ENCODE results near the gene WRNIP1.

WRNIP1 gene

DNA sequence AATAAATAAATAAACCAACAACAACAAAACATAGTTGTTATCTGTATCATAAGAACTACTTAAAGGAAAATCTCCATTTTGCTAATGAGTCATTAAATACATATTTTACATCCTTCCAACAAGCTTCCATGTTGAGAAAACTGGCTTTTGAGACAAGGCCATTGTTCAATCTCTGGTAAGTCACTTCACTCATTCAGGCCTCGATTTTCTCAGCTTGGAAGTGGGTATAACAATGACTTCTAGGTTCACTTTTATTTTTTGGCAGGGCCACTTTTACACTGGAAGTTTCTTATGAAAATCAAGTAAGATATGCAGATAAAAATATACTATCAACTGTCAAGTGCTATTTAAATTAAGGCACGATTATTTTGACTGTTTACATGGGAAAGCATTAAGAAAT lies 30.0 kb downstream of the WRNIP1 start:
- H2BK15ac ChIP-seq (ENCODE audit: low read depth, poor library complexity, severe bottlenecking): no peak overlapping the region
- no peak overlapping the region for H2BK5ac ChIP-seq (ENCODE audit: low read depth, low read length, poor library complexity, severe bottlenecking)
- no peak for DNase-seq
- peaks cover 14% of the 10 kb centered on the region for H3K4me1 ChIP-seq (ENCODE audit: control insufficient read depth, insufficient read depth, low read depth, low read length)
- peaks cover 0 to 6% of the 10 kb centered on the region in 2 experiments for H3K36me3 ChIP-seq (ENCODE audit: control insufficient read depth in 1 of 2, insufficient read depth in 2 of 2, low read depth in 1 of 2, low read length in 2 of 2)
- no peak overlapping the region for H3K23ac ChIP-seq (ENCODE audit: low read length in 2 of 2)
- H3K9me3 ChIP-seq (ENCODE audit: control insufficient read depth, low read length): no peaks in the 10 kb centered on the region
- H2AK5ac ChIP-seq (ENCODE audit: low read length, severe bottlenecking): no peak overlapping the region
- no peak overlapping the region for H3K9ac ChIP-seq (ENCODE audit: low read length)
- no peak overlapping the region for H3K4me2 ChIP-seq (ENCODE audit: low read length, poor library complexity, severe bottlenecking)
- H3K4me3 ChIP-seq (ENCODE audit: insufficient read depth in 1 of 2, low read depth in 1 of 2, low read length in 2 of 2): no peak overlapping the region
- no peak overlapping the region for H2BK12ac ChIP-seq (ENCODE audit: low read length in 2 of 2)
- H3K14ac ChIP-seq (ENCODE audit: low read length in 2 of 2): no peak overlapping the region
- H2BK120ac ChIP-seq (ENCODE audit: low read depth, low read length): no peak overlapping the region
- no peak overlapping the region for H4K91ac ChIP-seq (ENCODE audit: low read length)
- no peak overlapping the region for H4K8ac ChIP-seq (ENCODE audit: low read length)
- H3K27me3 ChIP-seq (ENCODE audit: control insufficient read depth in 1 of 2, insufficient read depth in 1 of 2, low read length in 2 of 2): no peaks in the 10 kb centered on the region
- H3K18ac ChIP-seq (ENCODE audit: low read depth in 1 of 2, low read length in 2 of 2): no peak overlapping the region
- no peak overlapping the region for H3K4ac ChIP-seq (ENCODE audit: low read depth in 1 of 2, low read length in 2 of 2)
- 100% methylated on average over 2 of the region's 2 CpGs for WGBS
- no peak overlapping the region for H3K27ac ChIP-seq (ENCODE audit: low read length, poor library complexity, severe bottlenecking)
- H3K79me1 ChIP-seq (replicated peaks; ENCODE audit: low read length, poor library complexity, severe bottlenecking): peaks cover 37% of the 10 kb centered on the region
- no peak overlapping the region for H2AFZ ChIP-seq (ENCODE audit: low read depth, low read length)

- H3K27me3 ChIP-seq (ENCODE audit: control insufficient read depth in 1 of 2, insufficient read depth in 1 of 2, low read length in 2 of 2): no peaks in the 10 kb centered on the region
- no peaks in the 10 kb centered on the region for H3K9me3 ChIP-seq (ENCODE audit: control insufficient read depth, low read length)
- no peak overlapping the region for H4K91ac ChIP-seq (ENCODE audit: low read length)
- H3K4me2 ChIP-seq (ENCODE audit: low read length, poor library complexity, severe bottlenecking): no peak overlapping the region
- peaks cover 40% of the 10 kb centered on the region for H3K79me1 ChIP-seq (replicated peaks; ENCODE audit: low read length, poor library complexity, severe bottlenecking)
- peak overlapping the region in 1 of 2 experiments; percentile 46 for H3K23ac ChIP-seq (ENCODE audit: low read length in 2 of 2)
- no peak overlapping the region for H3K9ac ChIP-seq (ENCODE audit: low read length)
- no peak overlapping the region for H2BK120ac ChIP-seq (ENCODE audit: low read depth, low read length)
- H3K4ac ChIP-seq (ENCODE audit: low read depth in 1 of 2, low read length in 2 of 2): no peak overlapping the region
- 94% methylated on average over 16 of the region's 16 CpGs for WGBS
- no peak overlapping the region for H2BK12ac ChIP-seq (ENCODE audit: low read length in 2 of 2)
- peaks cover 0 to 7% of the 10 kb centered on the region in 2 experiments for H3K36me3 ChIP-seq (ENCODE audit: control insufficient read depth in 1 of 2, insufficient read depth in 2 of 2, low read depth in 1 of 2, low read length in 2 of 2)
- no peak overlapping the region for H4K8ac ChIP-seq (ENCODE audit: low read length)
- H2BK15ac ChIP-seq (ENCODE audit: low read depth, poor library complexity, severe bottlenecking): no peak overlapping the region
- no peak overlapping the region for H2AFZ ChIP-seq (ENCODE audit: low read depth, low read length)
- no peak overlapping the region for H3K14ac ChIP-seq (ENCODE audit: low read length in 2 of 2)
- H3K4me3 ChIP-seq (ENCODE audit: insufficient read depth in 1 of 2, low read depth in 1 of 2, low read length in 2 of 2): no peak overlapping the region
- peaks cover 10% of the 10 kb centered on the region for H3K4me1 ChIP-seq (ENCODE audit: control insufficient read depth, insufficient read depth, low read depth, low read length)
- no peak overlapping the region for H2AK5ac ChIP-seq (ENCODE audit: low read length, severe bottlenecking)
- H3K18ac ChIP-seq (ENCODE audit: low read depth in 1 of 2, low read length in 2 of 2): no peak overlapping the region
- no peak overlapping the region for H3K27ac ChIP-seq (ENCODE audit: low read length, poor library complexity, severe bottlenecking)
- H2BK5ac ChIP-seq (ENCODE audit: low read depth, low read length, poor library complexity, severe bottlenecking): no peak overlapping the region
- DNase-seq: no peak
These were observed 30.8 kb downstream of the WRNIP1 start for GRCh38 chr6:2795956-2796355.

DNA sequence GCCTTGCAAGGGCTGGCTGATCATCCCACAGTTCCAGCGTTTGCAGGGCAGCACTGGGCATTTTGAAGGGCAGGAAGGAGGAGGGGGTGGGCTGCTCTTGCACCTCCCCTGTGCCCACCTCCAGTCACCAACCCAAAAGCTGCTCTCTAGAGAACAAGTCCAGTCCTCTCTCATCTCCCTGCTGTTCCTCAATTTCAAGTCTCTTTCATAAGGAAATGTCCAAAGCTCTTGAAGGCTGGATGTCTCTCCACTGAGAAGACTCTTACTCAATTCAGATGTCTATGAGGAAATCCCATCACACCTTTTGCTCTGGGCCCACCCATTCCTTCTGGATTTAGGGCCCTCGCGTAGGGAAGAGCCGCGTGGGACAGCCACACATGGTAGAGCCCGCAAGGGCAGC lies 31.7 kb downstream of the WRNIP1 start:
- H3K4ac ChIP-seq (ENCODE audit: low read depth in 1 of 2, low read length in 2 of 2): no peak overlapping the region
- peaks cover 43% of the 10 kb centered on the region for H3K79me1 ChIP-seq (replicated peaks; ENCODE audit: low read length, poor library complexity, severe bottlenecking)
- no peak overlapping the region for H2BK5ac ChIP-seq (ENCODE audit: low read depth, low read length, poor library complexity, severe bottlenecking)
- 94% methylated on average over 5 of the region's 6 CpGs for WGBS
- H4K91ac ChIP-seq (ENCODE audit: low read length): no peak overlapping the region
- H3K14ac ChIP-seq (ENCODE audit: low read length in 2 of 2): no peak overlapping the region
- H2BK120ac ChIP-seq (ENCODE audit: low read depth, low read length): no peak overlapping the region
- no peak overlapping the region for H2AK5ac ChIP-seq (ENCODE audit: low read length, severe bottlenecking)
- no peak overlapping the region for H2AFZ ChIP-seq (ENCODE audit: low read depth, low read length)
- no peak overlapping the region for H3K9ac ChIP-seq (ENCODE audit: low read length)
- DNase-seq: no peak
- no peak overlapping the region for H3K23ac ChIP-seq (ENCODE audit: low read length in 2 of 2)
- no peak overlapping the region for H3K4me2 ChIP-seq (ENCODE audit: low read length, poor library complexity, severe bottlenecking)
- no peak overlapping the region for H3K18ac ChIP-seq (ENCODE audit: low read depth in 1 of 2, low read length in 2 of 2)
- no peak overlapping the region for H4K8ac ChIP-seq (ENCODE audit: low read length)
- H3K27me3 ChIP-seq (ENCODE audit: control insufficient read depth in 1 of 2, insufficient read depth in 1 of 2, low read length in 2 of 2): no peaks in the 10 kb centered on the region
- no peak overlapping the region for H2BK15ac ChIP-seq (ENCODE audit: low read depth, poor library complexity, severe bottlenecking)
- H3K9me3 ChIP-seq (ENCODE audit: control insufficient read depth, low read length): no peaks in the 10 kb centered on the region
- H3K36me3 ChIP-seq (ENCODE audit: control insufficient read depth in 1 of 2, insufficient read depth in 2 of 2, low read depth in 1 of 2, low read length in 2 of 2): peaks cover 0 to 10% of the 10 kb centered on the region in 2 experiments
- peaks cover 9% of the 10 kb centered on the region for H3K4me1 ChIP-seq (ENCODE audit: control insufficient read depth, insufficient read depth, low read depth, low read length)
- no peak overlapping the region for H3K27ac ChIP-seq (ENCODE audit: low read length, poor library complexity, severe bottlenecking)
- H2BK12ac ChIP-seq (ENCODE audit: low read length in 2 of 2): no peak overlapping the region
- H3K4me3 ChIP-seq (ENCODE audit: insufficient read depth in 1 of 2, low read depth in 1 of 2, low read length in 2 of 2): no peak overlapping the region

DNA sequence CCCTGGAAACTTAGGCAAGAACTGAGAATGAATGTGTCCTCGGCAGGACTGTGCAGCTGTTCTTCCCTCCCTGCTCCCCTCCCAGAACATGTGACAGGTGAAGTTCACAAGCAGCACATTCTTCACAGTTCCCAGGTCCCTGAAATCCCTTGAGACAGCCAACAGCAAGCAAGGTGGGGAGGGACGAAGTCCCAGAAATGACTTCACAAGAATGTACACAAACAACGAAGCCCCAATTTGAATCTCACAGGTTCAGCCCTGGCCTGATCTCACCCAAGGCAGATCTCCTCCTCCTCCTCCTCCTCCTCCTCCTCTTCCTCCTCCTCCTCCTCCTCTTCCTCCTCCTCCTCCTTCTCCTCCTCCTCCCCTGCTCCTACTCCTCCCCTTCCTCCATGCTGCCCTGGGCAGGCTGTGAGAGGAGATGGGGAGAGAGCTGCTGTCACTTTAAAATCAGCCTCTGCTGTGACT lies 32.4 kb downstream of the WRNIP1 start:
- H2AFZ ChIP-seq (ENCODE audit: low read depth, low read length): no peak overlapping the region
- no peak overlapping the region for H3K9ac ChIP-seq (ENCODE audit: low read length)
- H2BK15ac ChIP-seq (ENCODE audit: low read depth, poor library complexity, severe bottlenecking): no peak overlapping the region
- H3K14ac ChIP-seq (ENCODE audit: low read length in 2 of 2): no peak overlapping the region
- no peak overlapping the region for H3K4me2 ChIP-seq (ENCODE audit: low read length, poor library complexity, severe bottlenecking)
- H2BK12ac ChIP-seq (ENCODE audit: low read length in 2 of 2): no peak overlapping the region
- no peak overlapping the region for H4K8ac ChIP-seq (ENCODE audit: low read length)
- H3K4me3 ChIP-seq (ENCODE audit: insufficient read depth in 1 of 2, low read depth in 1 of 2, low read length in 2 of 2): no peak overlapping the region
- H3K18ac ChIP-seq (ENCODE audit: low read depth in 1 of 2, low read length in 2 of 2): no peak overlapping the region
- no peak overlapping the region for H2AK5ac ChIP-seq (ENCODE audit: low read length, severe bottlenecking)
- no peak for DNase-seq
- no peaks in the 10 kb centered on the region for H3K27me3 ChIP-seq (ENCODE audit: control insufficient read depth in 1 of 2, insufficient read depth in 1 of 2, low read length in 2 of 2)
- peaks cover 44% of the 10 kb centered on the region for H3K79me1 ChIP-seq (replicated peaks; ENCODE audit: low read length, poor library complexity, severe bottlenecking)
- H3K4ac ChIP-seq (ENCODE audit: low read depth in 1 of 2, low read length in 2 of 2): no peak overlapping the region
- H3K27ac ChIP-seq (ENCODE audit: low read length, poor library complexity, severe bottlenecking): no peak overlapping the region
- no peak overlapping the region for H3K23ac ChIP-seq (ENCODE audit: low read length in 2 of 2)
- H3K4me1 ChIP-seq (ENCODE audit: control insufficient read depth, insufficient read depth, low read depth, low read length): peaks cover 7% of the 10 kb centered on the region
- H3K9me3 ChIP-seq (ENCODE audit: control insufficient read depth, low read length): no peaks in the 10 kb centered on the region
- H2BK5ac ChIP-seq (ENCODE audit: low read depth, low read length, poor library complexity, severe bottlenecking): no peak overlapping the region
- 92% methylated on average over 1 of the region's 3 CpGs for WGBS
- no peak overlapping the region for H2BK120ac ChIP-seq (ENCODE audit: low read depth, low read length)
- H4K91ac ChIP-seq (ENCODE audit: low read length): no peak overlapping the region
- peaks cover 0 to 10% of the 10 kb centered on the region in 2 experiments for H3K36me3 ChIP-seq (ENCODE audit: control insufficient read depth in 1 of 2, insufficient read depth in 2 of 2, low read depth in 1 of 2, low read length in 2 of 2)
